ENCODE data around the gene RASA3. TPM values are rescaled to one million over a fixed set of nuclear protein-coding genes. Genes with fewer than 3 reads are reported as not detected.

The RASA3 gene
- polyA plus RNA-seq, 3 donors = 9.0 to 32.6 (median 16.6) TPM

- no peak overlapping the region for H3K4me3 ChIP-seq (replicated peaks in 1 of 3; ENCODE audit: low read depth in 2 of 3, low read length in 3 of 3)
- H3K27ac Mint-ChIP-seq = no peak overlapping the region
- no peak overlapping the region for H3K9ac ChIP-seq (ENCODE audit: insufficient read depth, low read length, poor library complexity, severe bottlenecking)
- H3K79me2 ChIP-seq (ENCODE audit: insufficient read depth, low read length) = no peaks in the 10 kb centered on the region
- H3K36me3 Mint-ChIP-seq = no peaks in the 10 kb centered on the region
- no peak for DNase-seq
- H3K4me1 ChIP-seq (ENCODE audit: control insufficient read depth in 1 of 2, insufficient read depth in 2 of 2, low read length in 2 of 2) = peaks cover 0 to 7% of the 10 kb centered on the region in 2 donors
- H3K4me2 ChIP-seq (replicated peaks; ENCODE audit: extremely low read depth, low read length, poor library complexity, severe bottlenecking) = no peak overlapping the region
- no peak overlapping the region for H2AFZ ChIP-seq (ENCODE audit: insufficient read depth, low read depth, low read length, poor library complexity, severe bottlenecking)
- 96% methylated on average over 11 of the region's 14 CpGs for WGBS (ENCODE audit: insufficient coverage)
- H3K27me3 ChIP-seq (ENCODE audit: control insufficient read depth in 2 of 2, insufficient read depth in 2 of 2, low read length in 2 of 2) = peaks cover 0 to 6% of the 10 kb centered on the region in 2 donors
- H3K4me1 Mint-ChIP-seq = no peaks in the 10 kb centered on the region
- peaks cover 14 to 66% (median 21%) of the 10 kb centered on the region in 3 donors for H3K27me3 Mint-ChIP-seq (ENCODE audit: low read depth in 3 of 3)
- H3K4me3 Mint-ChIP-seq = no peak overlapping the region
- H4K20me1 ChIP-seq (ENCODE audit: insufficient read depth, low read length) = no peaks in the 10 kb centered on the region
- no peaks in the 10 kb centered on the region for H3K36me3 ChIP-seq (replicated peaks in 1 of 2; ENCODE audit: control insufficient read depth in 1 of 2, insufficient read depth in 2 of 2, low read length in 2 of 2)
- no peaks in the 10 kb centered on the region for H3K9me3 ChIP-seq (replicated peaks in 1 of 2; ENCODE audit: control insufficient read depth in 1 of 2, insufficient read depth in 1 of 2, low read length in 2 of 2)
- peaks cover 0 to 2% (median 0%) of the 10 kb centered on the region in 7 donors for H3K9me3 Mint-ChIP-seq
- no peak overlapping the region for H3K27ac ChIP-seq (ENCODE audit: low read depth in 1 of 2, low read length in 2 of 2)
- intact Hi-C loops (cut with micrococcal nuclease) = no loop called here
- TF ChIP-seq CTCF (IDR thresholded peaks at IDR 0.05) = no peak
These were observed 197.8 kb downstream of the RASA3 start for GRCh38 chr13:113934576-113934975.

DNA sequence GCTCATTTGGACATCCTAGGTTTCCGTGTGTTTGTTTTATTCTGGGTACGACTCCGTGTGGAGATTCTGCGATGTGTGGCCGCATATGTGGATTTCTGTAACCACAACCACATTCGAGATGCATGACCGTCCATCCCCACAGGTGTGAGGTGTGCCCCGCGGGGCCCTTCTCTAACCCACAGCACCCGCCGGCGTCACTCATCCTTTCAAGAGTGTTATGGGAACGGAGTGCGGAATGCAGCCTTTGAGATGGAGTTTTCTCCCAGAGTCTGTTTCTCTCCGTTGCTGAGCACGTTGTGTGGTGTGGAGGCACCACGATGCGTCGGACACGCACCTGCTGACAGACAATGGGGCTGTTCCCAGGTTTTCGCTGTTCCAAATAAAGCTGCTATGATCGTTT is 198.5 kb downstream of the RASA3 start:
- Mint-ChIP-seq H3K4me1 (no peaks in the 10 kb centered on the region), H3K9me3 (peaks cover 0 to 2% (median 0%) of the 10 kb centered on the region in 7 donors), H3K4me3 (no peak overlapping the region), H3K36me3 (no peaks in the 10 kb centered on the region), H3K27me3 (ENCODE audit: low read depth in 3 of 3) (peaks cover 14 to 67% (median 21%) of the 10 kb centered on the region in 3 donors), H3K27ac (no peak overlapping the region)
- no peak overlapping the region for H2AFZ ChIP-seq (ENCODE audit: insufficient read depth, low read depth, low read length, poor library complexity, severe bottlenecking)
- no peak overlapping the region for H3K9ac ChIP-seq (ENCODE audit: insufficient read depth, low read length, poor library complexity, severe bottlenecking)
- intact Hi-C loops (cut with micrococcal nuclease) = no loop called here
- 99% methylated on average over 20 of the region's 22 CpGs for WGBS (ENCODE audit: insufficient coverage)
- no peaks in the 10 kb centered on the region for H3K79me2 ChIP-seq (ENCODE audit: insufficient read depth, low read length)
- H3K27ac ChIP-seq (ENCODE audit: low read depth in 1 of 2, low read length in 2 of 2) = no peak overlapping the region
- no peak overlapping the region for H3K4me3 ChIP-seq (replicated peaks in 1 of 3; ENCODE audit: low read depth in 2 of 3, low read length in 3 of 3)
- no peak for TF ChIP-seq CTCF (IDR thresholded peaks at IDR 0.05)
- H3K27me3 ChIP-seq (ENCODE audit: control insufficient read depth in 2 of 2, insufficient read depth in 2 of 2, low read length in 2 of 2) = peaks cover 0 to 6% of the 10 kb centered on the region in 2 donors
- no peaks in the 10 kb centered on the region for H3K36me3 ChIP-seq (replicated peaks in 1 of 2; ENCODE audit: control insufficient read depth in 1 of 2, insufficient read depth in 2 of 2, low read length in 2 of 2)
- H3K9me3 ChIP-seq (replicated peaks in 1 of 2; ENCODE audit: control insufficient read depth in 1 of 2, insufficient read depth in 1 of 2, low read length in 2 of 2) = no peaks in the 10 kb centered on the region
- DNase-seq = no peak
- H3K4me2 ChIP-seq (replicated peaks; ENCODE audit: extremely low read depth, low read length, poor library complexity, severe bottlenecking) = no peak overlapping the region
- H4K20me1 ChIP-seq (ENCODE audit: insufficient read depth, low read length) = no peaks in the 10 kb centered on the region
- peaks cover 0 to 7% of the 10 kb centered on the region in 2 donors for H3K4me1 ChIP-seq (ENCODE audit: control insufficient read depth in 1 of 2, insufficient read depth in 2 of 2, low read length in 2 of 2)
